Posterior vena cava (tissue), 2 donors: ENCODE data around the gene SPDYE16. TPM values are rescaled to one million over a fixed set of nuclear protein-coding genes. Genes with fewer than 3 reads are reported as not detected.
"Not testable (repeated sequence)": the region's sequence is repeated elsewhere in the genome, so short reads cannot be mapped to it uniquely, and the experiment has no call there.

Experiments
- DNase-seq: peaks from one replicate; pipeline ENCODE4 v3.0.0-alpha.2; 2020; ENCODE audit warnings: low spot score
- intact Hi-C, 2 donors: fragments of 100-400 bp; cut with DNase I; formaldehyde crosslinking; loops; one replicate each; pipeline versions ENCODE4 v1.14.1 to v1.14.2; 2022 to 2023
- long read RNA-seq, 2 donors: library from polyadenylated mRNA; unstranded; transcript quantifications; one replicate each; pipeline ENCODE4 v2.0.0, GENCODE V29; 2020 to 2021
- total RNA-seq, 2 donors: library from RNA; stranded (reverse); fragmentation: NEBNext Ultra II Directional; extraction: Animal tissue kit (Norgen Biotek cat#: 25700); gene quantifications; one replicate each; pipeline ENCODE4 v1.2.1, GENCODE V29; 2021
- donor health status: DM: yes; HTN: yes; CAD: no.
- donor health status: DM: yes; HTN: yes; CAD: no.

The SPDYE16 gene
- under 1 TPM; 0.10 to 0.28 TPM for total RNA-seq
- long read RNA-seq, donor 1, partial matches to known transcripts: 7 of 8 reads
- long read RNA-seq, donor 1, other reads (novel, unspliced or antisense): 1 of 8 reads
- long read RNA-seq, donor 2, partial matches to known transcripts: 1 of 2 reads
- long read RNA-seq, donor 2, other reads (novel, unspliced or antisense): 1 of 2 reads

DNA sequence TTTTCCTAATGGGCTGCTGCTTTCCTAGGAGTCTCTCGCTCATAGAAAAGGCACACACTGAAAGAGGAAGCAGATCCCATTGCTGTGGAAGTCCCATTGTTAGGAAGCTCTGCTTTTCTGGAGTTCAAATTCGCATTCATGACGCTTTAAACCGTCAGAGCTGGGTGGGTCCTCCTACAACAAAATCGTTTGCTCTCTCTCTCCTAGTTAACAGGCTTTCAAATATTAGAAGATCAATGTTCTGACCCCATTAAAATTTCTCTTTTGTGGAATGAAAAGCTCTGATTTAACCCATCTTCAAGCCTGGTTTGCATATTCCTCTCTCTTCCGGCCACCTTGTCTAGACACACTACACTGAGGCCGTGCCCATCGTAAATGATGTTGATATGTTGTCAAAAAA is at the start of gene SPDYE16:
Gene SPDYE16 (minus strand): TSS at position 101 of the 400 bp plus-strand sequence. CDS start 1,838 bp downstream, outside the sequence.
- DNase-seq, intact Hi-C loops: not testable (repeated sequence)

DNA sequence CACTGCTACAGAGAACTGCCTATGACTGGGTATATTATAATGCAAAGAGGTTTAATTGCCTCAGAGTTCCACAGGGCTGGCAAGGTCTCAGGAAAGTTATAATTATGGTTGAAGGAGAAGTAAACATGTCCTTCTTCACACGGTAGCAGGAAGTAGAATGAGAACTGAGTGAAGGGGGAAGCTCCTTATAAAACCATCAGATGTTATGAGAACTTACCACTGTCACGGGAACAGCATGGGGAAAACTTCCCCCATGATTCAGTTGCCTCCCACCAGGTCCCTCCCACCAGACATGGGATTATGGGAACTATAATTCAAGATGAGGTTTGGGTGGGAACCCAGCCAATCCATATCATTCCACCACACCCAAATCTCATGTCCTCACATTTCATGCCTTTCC is 49.6 kb upstream of the SPDYE16 start:
- intact Hi-C loops, DNase-seq: not testable (repeated sequence)

GRCh38 chr7:76591602-76592304 is 48.7 kb upstream of the SPDYE16 start:
- intact Hi-C loops, DNase-seq: not testable (repeated sequence)

DNA sequence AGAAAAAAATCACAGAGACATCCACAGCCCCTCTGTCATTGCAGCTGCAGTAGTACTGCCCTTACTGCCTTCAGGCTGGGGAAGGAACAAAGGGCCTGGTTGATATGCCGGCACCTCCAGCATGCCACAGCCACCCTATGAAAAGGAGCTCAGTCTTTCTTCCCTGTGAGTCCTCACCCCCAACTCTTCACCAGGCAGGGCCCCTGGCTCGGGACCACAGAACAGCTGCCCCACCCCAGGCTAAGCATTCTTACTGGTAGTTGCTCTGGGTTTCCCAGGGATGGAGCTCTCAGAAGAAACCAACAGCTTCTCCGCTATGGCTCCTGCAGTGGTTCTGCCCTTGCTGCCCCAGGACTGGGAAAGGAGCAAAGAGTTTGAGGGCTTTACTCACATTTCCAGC is 47.9 kb upstream of the SPDYE16 start:
- DNase-seq, intact Hi-C loops: not testable (repeated sequence)

GRCh38 chr7:76588586-76588985 is 45.5 kb upstream of the SPDYE16 start:
- DNase-seq, intact Hi-C loops: not testable (repeated sequence)

GRCh38 chr7:76586585-76587315 is 43.7 kb upstream of the SPDYE16 start:
- intact Hi-C loops, DNase-seq: not testable (repeated sequence)

DNA sequence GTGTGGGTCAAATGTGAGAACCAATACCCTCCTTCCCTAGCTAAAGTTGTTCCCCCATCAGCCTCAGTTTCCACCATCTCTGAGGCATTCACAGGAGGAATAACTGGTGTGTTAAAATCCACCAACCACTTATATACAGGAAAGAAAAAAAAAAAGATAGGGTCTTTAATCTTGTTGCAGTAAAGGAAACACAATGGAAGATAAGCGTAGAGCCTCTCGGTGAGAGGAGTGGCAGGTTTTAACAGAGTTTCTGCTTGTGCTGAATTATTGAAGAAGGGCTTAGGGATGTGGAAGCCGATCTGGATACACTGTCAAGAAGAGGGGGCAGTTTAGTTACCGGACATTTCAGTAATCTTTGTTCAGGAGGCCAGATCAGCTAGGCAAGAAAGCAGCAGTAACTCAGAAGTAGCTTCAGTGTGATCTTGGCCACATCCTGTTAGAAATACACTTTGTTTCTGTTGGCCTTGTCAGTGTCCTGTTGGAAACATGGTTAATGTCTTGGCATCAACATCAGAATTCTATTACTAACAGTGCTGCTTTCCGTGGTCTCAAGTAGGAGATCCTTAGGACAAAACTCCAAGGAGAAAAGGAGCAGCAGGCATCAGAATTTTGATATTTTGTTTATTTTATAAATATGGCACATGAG is 40.7 kb upstream of the SPDYE16 start:
- DNase-seq, intact Hi-C loops: not testable (repeated sequence)

DNA sequence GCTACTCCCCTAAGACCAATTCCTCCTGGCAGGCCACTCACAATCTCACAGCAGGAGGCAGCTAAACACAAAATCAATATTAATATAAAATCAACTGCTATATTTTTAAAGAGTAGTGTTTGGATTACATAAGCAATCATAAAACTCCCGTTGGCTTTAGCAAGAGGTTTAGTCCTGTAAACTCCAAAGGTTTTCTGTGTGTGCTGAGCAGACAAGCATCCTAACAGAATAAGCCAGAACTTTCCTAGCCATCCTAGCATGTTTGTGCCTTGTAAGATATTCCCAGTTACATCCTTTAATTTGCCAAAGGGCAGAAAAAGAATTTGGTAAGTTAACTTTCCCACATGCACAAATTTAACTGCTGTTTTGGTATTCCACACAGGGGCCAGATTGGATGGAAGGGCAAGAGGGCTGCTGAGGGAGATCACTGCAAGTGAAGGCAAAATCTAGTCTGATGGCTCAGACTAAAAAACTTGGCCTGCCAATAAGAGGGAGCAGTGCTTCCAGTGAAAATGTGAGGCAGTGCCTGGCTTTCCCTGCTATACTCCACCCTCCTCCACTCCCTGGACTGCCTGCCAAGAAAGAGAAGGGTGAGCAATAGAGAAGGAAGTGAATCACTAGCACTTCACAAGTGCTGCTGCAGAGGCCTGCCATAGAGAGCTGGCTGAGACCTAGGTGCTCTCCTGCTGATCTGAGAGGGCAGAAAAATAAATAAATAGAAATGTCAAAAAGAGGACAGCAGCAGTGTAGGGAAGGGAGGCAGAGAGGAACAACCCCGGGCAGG is 39.9 kb upstream of the SPDYE16 start:
- peak; percentile 89 for DNase-seq
- intact Hi-C loops: not testable (repeated sequence)

DNA sequence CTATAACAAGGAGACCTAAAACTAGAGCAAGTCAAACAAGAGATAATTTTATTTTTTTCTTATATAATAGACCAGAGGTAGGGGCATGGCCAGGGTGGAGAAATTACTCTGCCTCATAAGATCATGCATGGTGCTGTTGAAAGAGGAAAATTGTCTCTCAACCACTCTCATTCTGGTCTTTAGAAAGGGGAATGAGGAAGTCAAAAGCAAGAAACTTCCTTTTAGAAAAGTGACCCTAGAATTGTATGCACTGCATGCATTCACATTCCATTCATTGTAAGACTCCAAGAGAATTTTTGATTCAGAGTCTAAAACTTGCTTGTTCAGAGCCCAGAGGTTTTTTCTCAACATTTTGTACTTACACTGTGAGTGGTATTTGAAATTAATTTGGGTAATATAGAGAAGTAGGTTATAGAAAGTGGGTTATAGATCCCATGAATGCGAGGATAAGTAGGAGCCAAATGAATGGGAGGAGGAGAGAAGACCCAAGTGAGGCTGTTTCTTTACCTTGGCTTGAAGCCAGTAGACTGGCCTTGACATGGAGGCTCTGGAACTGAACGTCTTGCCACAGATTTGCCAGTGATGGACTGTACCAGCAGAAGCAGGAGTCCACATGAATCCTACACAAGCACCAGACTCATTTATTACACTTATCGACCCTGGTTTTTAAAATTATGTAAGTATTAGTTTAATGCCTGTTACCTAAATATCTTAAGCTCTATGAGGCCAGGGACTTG is 33.0 kb upstream of the SPDYE16 start:
- intact Hi-C loops, DNase-seq: not testable (repeated sequence)

- intact Hi-C loops, DNase-seq: not testable (repeated sequence)
These were observed 32.3 kb upstream of the SPDYE16 start for GRCh38 chr7:76575431-76575830.

GRCh38 chr7:76572296-76572695 is 29.2 kb upstream of the SPDYE16 start:
- intact Hi-C loops, DNase-seq: not testable (repeated sequence)

DNA sequence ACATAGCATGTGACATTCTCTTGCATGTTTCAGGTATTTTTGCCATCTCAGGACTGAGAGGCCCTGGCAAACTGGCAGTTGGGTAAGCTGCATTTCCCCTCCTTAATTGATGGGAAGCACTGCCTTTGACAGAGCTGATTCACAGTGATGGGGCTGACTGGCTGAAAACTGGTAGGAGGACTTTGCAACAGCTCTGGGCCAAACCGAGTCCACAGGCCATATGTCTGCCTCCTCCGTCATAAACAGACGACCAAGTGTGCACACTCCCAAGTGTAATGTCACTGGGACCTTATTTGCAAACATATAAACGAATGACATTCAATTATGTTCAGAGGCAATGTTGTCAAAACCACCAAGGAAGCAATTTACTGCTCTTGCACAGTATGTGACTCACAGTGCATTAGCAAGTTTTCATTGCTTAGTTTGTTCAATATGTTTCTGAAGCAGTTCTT is 27.3 kb upstream of the SPDYE16 start:
- intact Hi-C loops, DNase-seq: not testable (repeated sequence)

DNA sequence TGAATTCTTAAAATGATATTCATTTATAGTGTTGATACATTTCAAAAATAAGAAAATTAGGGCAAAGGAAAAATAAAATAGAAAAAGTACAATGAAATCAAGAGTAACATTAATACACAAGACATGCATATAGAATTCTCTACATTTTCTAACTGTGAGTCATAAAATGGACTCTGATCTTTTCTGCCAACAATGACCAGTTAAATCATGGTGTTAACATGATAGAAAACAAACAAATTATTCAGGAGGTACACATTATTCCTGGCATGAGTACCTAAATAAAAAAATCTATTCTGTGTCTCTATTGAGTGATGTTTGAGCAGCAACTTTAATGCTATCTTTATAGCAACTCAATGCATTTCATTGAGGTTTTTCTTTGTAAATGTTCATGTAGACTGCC is 25.6 kb upstream of the SPDYE16 start:
- intact Hi-C loops, DNase-seq: not testable (repeated sequence)

DNA sequence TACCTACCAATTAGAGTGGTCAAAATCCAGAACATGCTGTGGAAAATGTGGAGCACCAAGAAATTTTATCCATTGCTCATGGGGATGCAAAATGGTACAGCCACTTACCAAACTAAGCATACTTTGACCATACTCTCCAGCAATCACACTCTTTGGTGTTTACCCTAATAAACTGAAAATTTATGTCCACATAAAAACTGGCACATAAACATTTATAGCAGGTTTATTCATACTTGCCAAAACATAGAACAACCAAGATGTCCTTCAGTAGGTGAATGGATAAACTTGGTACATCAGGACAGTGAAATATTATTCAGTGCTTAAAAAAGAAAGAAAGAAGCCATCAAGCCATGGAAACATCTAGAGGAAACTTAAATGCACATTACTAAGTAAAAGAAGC is 24.7 kb upstream of the SPDYE16 start:
- DNase-seq, intact Hi-C loops: not testable (repeated sequence)

GRCh38 chr7:76567311-76567710 is 24.2 kb upstream of the SPDYE16 start:
- DNase-seq, intact Hi-C loops: not testable (repeated sequence)

GRCh38 chr7:76565001-76565400 is 21.9 kb upstream of the SPDYE16 start:
- intact Hi-C loops, DNase-seq: not testable (repeated sequence)

GRCh38 chr7:76561342-76561741 is 18.2 kb upstream of the SPDYE16 start:
- intact Hi-C loops, DNase-seq: not testable (repeated sequence)

DNA sequence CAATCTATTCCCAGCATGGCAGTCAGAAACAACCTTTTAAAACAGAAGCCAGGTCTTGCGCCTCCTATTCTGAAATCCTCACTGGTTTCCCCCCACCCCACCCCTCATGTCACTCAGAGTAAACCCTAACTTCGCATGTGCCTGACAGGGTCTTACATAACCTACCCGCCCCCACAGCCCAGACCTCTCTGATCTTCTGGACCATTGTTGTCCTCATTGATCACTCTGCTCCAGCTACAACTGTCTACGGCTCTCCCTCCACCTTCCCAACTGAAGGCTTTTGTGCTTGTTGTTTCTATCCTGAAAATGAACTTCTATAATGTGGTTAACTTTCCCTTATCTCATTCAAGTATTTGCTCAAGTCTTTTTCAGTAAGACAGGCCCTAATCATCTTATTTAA is 17.1 kb upstream of the SPDYE16 start:
- intact Hi-C loops, DNase-seq: not testable (repeated sequence)
